H1 (cell line): ENCODE measurements around the gene AHR. TPM values are rescaled to one million over a fixed set of nuclear protein-coding genes. Genes with fewer than 3 reads are reported as not detected.

Experiments
- CTCF ChIA-PET: fragments of 300-600 bp; sonication (Branson Sonifier 250); formaldehyde crosslinking; loops from one replicate; lab custom pipeline; 2021; ENCODE audit not compliant: partially characterized antibody; lab: Charles Lee
- POLR2A ChIA-PET: fragments of 300-600 bp; sonication (Branson Sonifier 250); formaldehyde crosslinking; loops from one replicate; lab custom pipeline; 2021; ENCODE audit warnings: inconsistent platforms; ENCODE audit not compliant: partially characterized antibody; lab: Charles Lee
- DNase-seq, 2 experiments: peaks; one replicate each; pipeline versions ENCODE4 v3.0.0 to v3.0.0-alpha.2; 2010 to 2022; ENCODE audit warnings: low spot score in 2 of 2, low read depth in 1 of 2, mixed read lengths in 1 of 2
- FAIRE-seq: peaks from 2 replicates; lab custom pipeline; 2011; peaks lifted over from hg19 to GRCh38; lab: Jason Lieb, UNC
- H2AFZ ChIP-seq: 2 replicates; pipeline ENCODE4 v1.8.1; 2012; ENCODE audit warnings: low read length, inconsistent platforms
- H2AK5ac ChIP-seq: 2 replicates; pipeline ENCODE4 v1.6.1; 2013; ENCODE audit warnings: low read depth, low read length
- H2BK120ac ChIP-seq: replicated peaks from 2 replicates; pipeline ENCODE3; 2013; ENCODE audit warnings: low read depth, low read length, inconsistent platforms
- H2BK12ac ChIP-seq: 2 replicates; pipeline ENCODE4 v1.6.1; 2013; ENCODE audit warnings: low read depth, low read length
- H2BK15ac ChIP-seq: 2 replicates; pipeline ENCODE4 v1.6.1; 2013; ENCODE audit warnings: low read length
- H2BK20ac ChIP-seq: 2 replicates; pipeline ENCODE4 v1.6.1; 2013; ENCODE audit warnings: low read length
- H2BK5ac ChIP-seq: 2 replicates; pipeline ENCODE4 v1.6.1; 2013; ENCODE audit warnings: low read depth, low read length
- H3K14ac ChIP-seq: 2 replicates; pipeline ENCODE4 v1.6.1; 2013; ENCODE audit warnings: inconsistent platforms; ENCODE audit not compliant: insufficient read length
- H3K18ac ChIP-seq: 2 replicates; pipeline ENCODE4 v1.6.1; 2013; ENCODE audit warnings: low read length; ENCODE audit errors: extremely low read depth
- H3K23ac ChIP-seq: 2 replicates; pipeline ENCODE4 v1.6.1; 2013; ENCODE audit warnings: inconsistent platforms; ENCODE audit not compliant: insufficient read length
- H3K23me2 ChIP-seq: 2 replicates; pipeline ENCODE4 v1.6.1; 2013; ENCODE audit warnings: low read depth, low read length
- H3K27ac ChIP-seq: 2 replicates; pipeline ENCODE4 v1.6.1; 2011; ENCODE audit warnings: low read depth, low read length, inconsistent platforms
- H3K27me3 ChIP-seq, 4 experiments: replicated peaks in 1 of 4; 1 replicate in 1 of 4; 2 replicates in 3 of 4; pipeline versions ENCODE4 v1.6.1 to v1.8.1; 2011 to 2013; ENCODE audit warnings: low read length in 3 of 4, mild to moderate bottlenecking in 3 of 4, inconsistent platforms in 2 of 4, mixed read lengths in 2 of 4, moderate library complexity in 1 of 4; ENCODE audit not compliant: control insufficient read depth in 3 of 4, insufficient read depth in 3 of 4; ENCODE audit errors: extremely low read depth in 1 of 4
- H3K36me3 ChIP-seq, 4 experiments: 2 replicates each; pipeline versions ENCODE4 v1.6.1 to v1.8.1; 2011 to 2013; ENCODE audit warnings: mild to moderate bottlenecking in 4 of 4, low read length in 3 of 4, moderate library complexity in 2 of 4, control low read depth in 1 of 4, inconsistent platforms in 1 of 4; ENCODE audit not compliant: insufficient read depth in 4 of 4, control insufficient read depth in 2 of 4
- H3K4ac ChIP-seq: replicated peaks from 2 replicates; pipeline ENCODE3; 2013; ENCODE audit warnings: low read length, low read depth, mixed read lengths, inconsistent platforms; ENCODE audit not compliant: insufficient read length
- H3K4me1 ChIP-seq, 4 experiments: replicated peaks in 1 of 4; 1 replicate in 1 of 4; 2 replicates in 3 of 4; pipeline versions ENCODE4 v1.6.1 to v1.8.1; 2011 to 2013; ENCODE audit warnings: low read length in 3 of 4, inconsistent platforms in 2 of 4, mixed read lengths in 1 of 4; ENCODE audit not compliant: insufficient read depth in 4 of 4, control insufficient read depth in 3 of 4
- H3K4me2 ChIP-seq, 2 experiments: 2 replicates each; pipeline versions ENCODE4 v1.6.1 to v1.8.1; 2011 to 2013; ENCODE audit warnings: low read depth in 2 of 2, low read length in 2 of 2, control low read depth in 1 of 2, inconsistent platforms in 1 of 2, mild to moderate bottlenecking in 1 of 2; ENCODE audit not compliant: insufficient read depth in 1 of 2
- H3K4me3 ChIP-seq, 4 experiments: fragments of 200-600, 300-600 bp in 1 of 4; sonication (generic), shearing (Covaris generic), sonication (Bioruptor Twin) in 1 of 4; 2 replicates each; pipeline versions ENCODE4 v1.5.1 to v1.8.1; 2011 to 2016; ENCODE audit warnings: low read length in 4 of 4, low read depth in 3 of 4, control low read depth in 2 of 4, inconsistent platforms in 2 of 4, mild to moderate bottlenecking in 2 of 4, mixed read lengths in 1 of 4, moderate library complexity in 1 of 4; ENCODE audit not compliant: insufficient read depth in 2 of 4; ENCODE audit errors: extremely low read depth in 1 of 4
- H3K56ac ChIP-seq: replicated peaks from 2 replicates; pipeline ENCODE3; 2013; ENCODE audit warnings: low read depth, mild to moderate bottlenecking, mixed read lengths, low read length, inconsistent platforms; ENCODE audit not compliant: insufficient read length
- H3K79me1 ChIP-seq: 2 replicates; pipeline ENCODE4 v1.6.1; 2013; ENCODE audit warnings: low read depth, low read length, control low read depth
- H3K79me2 ChIP-seq, 2 experiments: 2 replicates each; pipeline versions ENCODE4 v1.6.1 to v1.8.1; 2012 to 2013; ENCODE audit warnings: low read length in 2 of 2, mild to moderate bottlenecking in 2 of 2, inconsistent platforms in 1 of 2; ENCODE audit not compliant: insufficient read depth in 2 of 2, control insufficient read depth in 1 of 2
- H3K9ac ChIP-seq, 4 experiments: replicated peaks in 1 of 4; 1 replicate in 1 of 4; 2 replicates in 3 of 4; pipeline versions ENCODE4 v1.6.1 to v1.8.1; 2011 to 2013; ENCODE audit warnings: low read depth in 3 of 4, low read length in 3 of 4, control low read depth in 2 of 4, mild to moderate bottlenecking in 2 of 4, moderate library complexity in 2 of 4, inconsistent platforms in 1 of 4; ENCODE audit errors: extremely low read depth in 1 of 4
- H3K9me3 ChIP-seq, 2 experiments: 2 replicates each; pipeline versions ENCODE4 v1.6.1 to v1.8.1; 2012 to 2013; ENCODE audit warnings: mild to moderate bottlenecking in 2 of 2, moderate library complexity in 2 of 2, control low read depth in 1 of 2, inconsistent platforms in 1 of 2, low read depth in 1 of 2, low read length in 1 of 2, mixed read lengths in 1 of 2; ENCODE audit not compliant: insufficient read depth in 2 of 2
- H4K20me1 ChIP-seq, 2 experiments: replicated peaks in 1 of 2; 2 replicates each; pipeline versions ENCODE3 to v1.8.1; 2011 to 2013; ENCODE audit warnings: inconsistent platforms in 2 of 2, low read length in 2 of 2, mild to moderate bottlenecking in 1 of 2; ENCODE audit not compliant: insufficient read depth in 2 of 2, control insufficient read depth in 1 of 2
- H4K5ac ChIP-seq: 2 replicates; pipeline ENCODE4 v1.6.1; 2013; ENCODE audit warnings: low read length, low read depth, mixed read lengths, inconsistent platforms; ENCODE audit not compliant: insufficient read length
- H4K8ac ChIP-seq: 2 replicates; pipeline ENCODE4 v1.8.0; 2013; ENCODE audit warnings: mild to moderate bottlenecking, moderate library complexity, low read length, inconsistent platforms; ENCODE audit not compliant: insufficient read depth; ENCODE audit errors: extremely low read depth
- H4K91ac ChIP-seq: replicated peaks from 2 replicates; pipeline ENCODE3; 2013; ENCODE audit warnings: low read length, mixed read lengths, inconsistent platforms; ENCODE audit not compliant: insufficient read length
- BACH1 ChIP-seq: IDR thresholded peaks from 2 replicates; pipeline ENCODE4 v1.6.1; 2012; ENCODE audit warnings: low read length, improper control_type of control experiment
- BCL11A ChIP-seq, 2 experiments: IDR thresholded peaks; one replicate each; pipeline ENCODE4 v1.6.1; 2011; ENCODE audit warnings: low read depth in 2 of 2, low read length in 2 of 2, mild to moderate bottlenecking in 2 of 2
- CBX5 ChIP-seq: fragments of 300-800, 300-1000 bp; sonication (generic); IDR thresholded peaks from 2 replicates; pipeline ENCODE4 v1.7.1; 2016; ENCODE audit warnings: antibody characterized with exemption, low read length, low read depth
- CBX8 ChIP-seq: fragments of 300-800, 300-1000 bp; sonication (generic); IDR thresholded peaks from 2 replicates; pipeline ENCODE4 v1.7.1; 2016; ENCODE audit warnings: low read depth, low read length, borderline replicate concordance
- CHD1 ChIP-seq: IDR thresholded peaks from 2 replicates; pipeline ENCODE4 v1.6.1; 2012; ENCODE audit warnings: low read depth, low read length, improper control_type of control experiment
- EP300 ChIP-seq, 2 experiments: IDR thresholded peaks; 1 replicate in 1 of 2; 2 replicates in 1 of 2; pipeline ENCODE4 v1.6.1; 2011 to 2012; ENCODE audit warnings: low read depth in 2 of 2, low read length in 2 of 2, mild to moderate bottlenecking in 2 of 2, borderline replicate concordance in 1 of 2, inconsistent platforms in 1 of 2, moderate library complexity in 1 of 2
- FOSL1 ChIP-seq: IDR thresholded peaks from 2 replicates; pipeline ENCODE4 v1.6.1; 2011; ENCODE audit warnings: mild to moderate bottlenecking, low read depth, low read length, moderate library complexity; ENCODE audit not compliant: insufficient read depth
- JUND ChIP-seq: IDR thresholded peaks from 2 replicates; pipeline ENCODE4 v1.6.1; 2011; ENCODE audit warnings: mild to moderate bottlenecking, improper control_type of control experiment, low read length
- KDM4A ChIP-seq: IDR thresholded peaks from one replicate; pipeline ENCODE4 v1.7.1; 2012; ENCODE audit warnings: low read depth, mild to moderate bottlenecking, moderate library complexity, low read length, inconsistent platforms; ENCODE audit not compliant: severe bottlenecking
- MAX ChIP-seq: IDR thresholded peaks from 2 replicates; pipeline ENCODE4 v1.6.1; 2012; ENCODE audit warnings: inconsistent platforms
- NANOG ChIP-seq: IDR thresholded peaks from 2 replicates; pipeline ENCODE4 v1.6.1; 2011; ENCODE audit warnings: low read length, low read depth, mild to moderate bottlenecking, inconsistent platforms; ENCODE audit not compliant: insufficient read depth, poor library complexity, severe bottlenecking
- POLR2AphosphoS5 ChIP-seq: IDR thresholded peaks from 2 replicates; pipeline ENCODE4 v1.6.1; 2011; ENCODE audit warnings: low read depth, low read length
- RFX5 ChIP-seq: IDR thresholded peaks from 2 replicates; pipeline ENCODE4 v1.6.1; 2011; ENCODE audit warnings: low read depth, low read length, improper control_type of control experiment, borderline replicate concordance
- SP2 ChIP-seq: IDR thresholded peaks from 2 replicates; pipeline ENCODE4 v1.6.1; 2012; ENCODE audit warnings: mild to moderate bottlenecking, low read length, inconsistent platforms
- SP4 ChIP-seq: IDR thresholded peaks from 2 replicates; pipeline ENCODE4 v1.6.1; 2012; ENCODE audit warnings: low read length, inconsistent platforms
- TCF12 ChIP-seq: IDR thresholded peaks from 2 replicates; pipeline ENCODE4 v1.6.1; 2011; ENCODE audit warnings: low read depth, mild to moderate bottlenecking, low read length
- polyA plus RNA-seq, 7 experiments: library from polyadenylated mRNA; depleted of rRNA in 3 of 7; stranded (reverse) in 5 of 7; unstranded in 2 of 7; fragments of >200 nt in 5 of 7; fragments of 200-250 nt in 2 of 7; gene quantifications; 1 replicate in 5 of 7; 2 replicates in 1 of 7; 4 replicates in 1 of 7; pipeline versions ENCODE4 v1.2.1 to v1.2.3, GENCODE V29; 2011 to 2013; ENCODE audit warnings: missing spikeins in 2 of 7, mixed read lengths in 2 of 7
- total RNA-seq: library from RNA; stranded (reverse); fragmentation: NEBNext Ultra II Directional; extraction: Animal tissue kit (Norgen Biotek cat#: 25700); gene quantifications from 2 replicates; pipeline ENCODE4 v1.2.1, GENCODE V29; 2021

The AHR gene
- total and polyA plus RNA-seq, 2 of the 8 experiments (the other 6 are each of a cell fraction or from before 2014, with no cell fraction given), result 1.4 to 9.7 TPM

GRCh38 chr7:17333221-17333620 lies 34.8 kb downstream of the AHR start:
- Histone ChIP-seq H3K4ac (no peak overlapping the region), H4K20me1 (peaks cover 0 to 1% of the 10 kb centered on the region in 2 experiments), H3K27ac (no peak overlapping the region), H2AFZ (no peak overlapping the region), H4K5ac (no peak overlapping the region), H3K4me1 (no peaks in the 10 kb centered on the region), H2BK20ac (no peak overlapping the region), H2AK5ac (no peak overlapping the region), H3K4me2 (no peak overlapping the region), H3K4me3 (no peak overlapping the region), H3K23me2 (no peaks in the 10 kb centered on the region), H3K9ac (no peak overlapping the region), H4K91ac (no peak overlapping the region), H3K27me3 (no peaks in the 10 kb centered on the region), H3K18ac (no peak overlapping the region), H2BK5ac (no peak overlapping the region), H2BK12ac (no peak overlapping the region), H3K14ac (no peak overlapping the region), H2BK120ac (no peak overlapping the region), H3K36me3 (peaks cover 0 to 17% (median 2%) of the 10 kb centered on the region in 4 experiments; a peak in 2 of 8 replicates), H4K8ac (no peak overlapping the region), H3K79me2 (no peaks in the 10 kb centered on the region), H2BK15ac (no peak overlapping the region), H3K56ac (no peak overlapping the region), H3K79me1 (no peaks in the 10 kb centered on the region), H3K9me3 (no peaks in the 10 kb centered on the region), H3K23ac (no peak overlapping the region)
- CTCF ChIA-PET, result no interaction called here
- POLR2A ChIA-PET, result no interaction called here
- TF ChIP-seq BACH1 (no peak), CHD1 (no peak), SP2 (no peak), NANOG (no peak), JUND (no peak), SP4 (no peak), TCF12 (no peak), POLR2AphosphoS5 (no peak), EP300 (IDR thresholded peaks at IDR 0.05; ENCODE audit: borderline replicate concordance in 1 of 2, low read depth in 2 of 2, low read length in 2 of 2) (no peak), RFX5 (no peak), CBX5 (no peak), FOSL1 (no peak), BCL11A (IDR thresholded peaks at IDR 0.05; ENCODE audit: low read depth in 2 of 2, low read length in 2 of 2) (no peak), MAX (no peak), KDM4A (no peak), CBX8 (no peak)
- DNase-seq (no peak), FAIRE-seq (no peak)
